Testis (tissue), 3 donors: ENCODE data around the gene IDNK. TPM values are rescaled to one million over a fixed set of nuclear protein-coding genes. Genes with fewer than 3 reads are reported as not detected.

Experiments used
- DNase-seq: peaks from one replicate; pipeline ENCODE4 v3.0.0-alpha.2; 2019
- H3K27ac ChIP-seq, 2 donors: fragments of 200-600 bp; sonication (generic); one replicate each; pipeline ENCODE4 v1.5.1; 2019
- H3K27me3 ChIP-seq: fragments of 200-600 bp; sonication (generic); one replicate; pipeline ENCODE4 v1.5.1; 2019
- H3K36me3 ChIP-seq: fragments of 200-600 bp; sonication (generic); one replicate; pipeline ENCODE4 v1.5.1; 2017; ENCODE audit warnings: low read depth; ENCODE audit errors: missing control alignments
- H3K4me1 ChIP-seq: fragments of 200-600 bp; sonication (generic); one replicate; pipeline ENCODE4 v1.5.1; 2019
- H3K4me3 ChIP-seq, 2 donors: fragments of 200-600 bp; sonication (generic); one replicate each; pipeline ENCODE4 v1.5.1; 2017 to 2019
- H3K9me3 ChIP-seq: fragments of 200-600 bp; sonication (generic); one replicate; pipeline ENCODE4 v1.5.1; 2017
- CTCF ChIP-seq, 3 experiments: fragments of 450-650 bp in 2 of 3; fragments of 200-600 bp in 1 of 3; sonication (generic) in 1 of 3; IDR thresholded peaks; one replicate each; pipeline ENCODE4 v1.5.1; 2016 to 2019; ENCODE audit warnings: antibody characterized with exemption in 3 of 3, mild to moderate bottlenecking in 2 of 3, moderate library complexity in 1 of 3
- POLR2A ChIP-seq: fragments of 450-650 bp; IDR thresholded peaks from one replicate; pipeline ENCODE4 v1.6.1; 2017; ENCODE audit warnings: antibody characterized with exemption, mild to moderate bottlenecking, moderate library complexity
- whole genome bisulfite sequencing, 2 donors: methylation state at CpG; one replicate each; pipeline ENCODE4 v1.1.5; 2018; 5-methylcytosine and 5-hydroxymethylcytosine counted together
- intact Hi-C: fragments of 100-400 bp; cut with DNase I; formaldehyde crosslinking; loops from one replicate; pipeline ENCODE4 v1.15.1; 2023; ENCODE audit warnings: low total_unique reads
- polyA plus RNA-seq: library from polyadenylated mRNA; stranded (reverse); fragments of 350-450 nt; fragmentation: Illumina TruSeq; extraction: RNeasy Lipid Tissue Mini Kit (QIAGEN cat#74804); gene quantifications from one replicate; pipeline ENCODE4 v1.2.3, GENCODE V29; 2014; ENCODE audit warnings: low read depth, low replicate concordance; ENCODE audit not compliant: insufficient read depth
- total RNA-seq, 2 donors: library from RNA; depleted of rRNA; stranded (reverse); fragments of >200 nt; gene quantifications; one replicate each; pipeline ENCODE4 v1.2.3, GENCODE V29; 2016

The IDNK gene
- total and polyA plus RNA-seq, 3 donors from 2014 or later: 4.9 to 8.4 (median 6.0) TPM

DNA sequence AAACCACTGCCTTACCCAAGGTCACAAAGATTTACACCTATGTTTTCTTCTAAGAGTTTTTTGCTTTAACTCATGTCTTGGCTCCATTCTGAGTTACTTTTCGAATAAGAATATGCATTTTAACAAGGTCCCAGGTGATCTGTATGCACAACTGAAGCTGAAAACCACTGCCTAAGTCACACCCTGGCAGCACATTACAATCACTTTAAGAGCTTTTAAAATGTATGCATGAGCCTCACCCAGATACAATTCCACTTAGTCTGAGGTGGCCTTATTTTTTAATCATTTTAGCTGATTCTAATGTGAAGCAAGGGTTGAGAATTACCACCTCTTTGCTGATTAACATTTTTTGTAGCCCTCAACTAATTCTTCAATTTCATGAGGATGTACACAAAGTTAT, 29.5 kb downstream of the IDNK start:
- H3K27me3 ChIP-seq: no peaks in the 10 kb centered on the region
- H3K4me3 ChIP-seq: no peak overlapping the region
- WGBS, 2 donors: 95 to 100% methylated on average over 1 of the region's 1 CpG
- no peak overlapping the region for H3K27ac ChIP-seq
- no peak for DNase-seq
- no peaks in the 10 kb centered on the region for H3K9me3 ChIP-seq
- no peaks in the 10 kb centered on the region for H3K4me1 ChIP-seq
- TF ChIP-seq CTCF (IDR thresholded peaks at IDR 0.05) (no peak), POLR2A (no peak)
- H3K36me3 ChIP-seq: no peaks in the 10 kb centered on the region
- intact Hi-C loops: no loop called here

GRCh38 chr9:83655433-83655832, 32.5 kb downstream of the IDNK start:
- Histone ChIP-seq H3K9me3 (no peaks in the 10 kb centered on the region), H3K36me3 (no peaks in the 10 kb centered on the region), H3K4me3 (no peak overlapping the region), H3K27me3 (no peaks in the 10 kb centered on the region), H3K27ac (no peak overlapping the region), H3K4me1 (no peaks in the 10 kb centered on the region)
- TF ChIP-seq POLR2A (no peak), CTCF (IDR thresholded peaks at IDR 0.05) (no peak)
- intact Hi-C loops: no loop called here
- DNase-seq: no peak
- 58 to 62% methylated on average over 1 of the region's 1 CpG for WGBS, 2 donors

- WGBS, 2 donors: 89% methylated on average over 2 of the region's 2 CpGs
Observed at GRCh38 chr9:83656032-83656680, 33.2 kb downstream of the IDNK start.

GRCh38 chr9:83656952-83657351, 34.0 kb downstream of the IDNK start:
- H3K27me3 ChIP-seq: no peaks in the 10 kb centered on the region
- no peaks in the 10 kb centered on the region for H3K9me3 ChIP-seq
- peaks cover 5% of the 10 kb centered on the region for H3K4me1 ChIP-seq
- DNase-seq: no peak
- no peak for TF ChIP-seq POLR2A
- TF ChIP-seq CTCF (IDR thresholded peaks at IDR 0.05): no peak
- H3K36me3 ChIP-seq: no peaks in the 10 kb centered on the region
- WGBS, 2 donors: 84 to 85% methylated on average over 6 of the region's 6 CpGs
- intact Hi-C loops: no loop called here
- no peak overlapping the region for H3K27ac ChIP-seq
- H3K4me3 ChIP-seq: no peak overlapping the region

More at GRCh38 chr9:83656032-83656680, 33.2 kb downstream of the IDNK start:
- Histone ChIP-seq H3K27me3 (no peaks in the 10 kb centered on the region), H3K27ac (no peak overlapping the region), H3K4me1 (peaks cover 5% of the 10 kb centered on the region), H3K4me3 (no peak overlapping the region), H3K9me3 (no peaks in the 10 kb centered on the region), H3K36me3 (no peaks in the 10 kb centered on the region)
- DNase-seq: no peak
- TF ChIP-seq POLR2A: no peak
- intact Hi-C loops: no loop called here

DNA sequence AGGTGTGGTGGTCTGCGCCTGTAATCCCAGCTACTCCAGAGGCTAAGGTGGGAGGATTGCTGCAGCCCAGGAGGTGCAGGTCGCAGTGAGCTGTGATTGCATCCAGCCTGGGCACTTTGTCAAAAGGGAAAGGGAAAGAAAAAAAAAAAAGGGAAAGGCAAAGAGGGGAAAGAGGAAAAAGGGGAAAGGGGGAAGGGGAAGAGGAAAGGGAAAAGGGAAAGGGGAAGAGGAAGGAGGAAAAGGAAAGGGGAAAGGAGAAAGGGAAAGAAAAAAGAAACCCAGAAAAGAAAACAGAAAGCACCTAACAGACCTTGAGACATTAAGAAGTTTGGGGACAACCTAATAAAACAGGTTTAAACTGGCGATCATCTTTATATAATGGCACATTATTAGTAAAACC, 40.0 kb downstream of the IDNK start:
- Histone ChIP-seq H3K4me1 (peaks cover 5% of the 10 kb centered on the region), H3K9me3 (no peaks in the 10 kb centered on the region), H3K27me3 (no peaks in the 10 kb centered on the region), H3K4me3 (no peak overlapping the region), H3K36me3 (no peaks in the 10 kb centered on the region), H3K27ac (no peak overlapping the region)
- intact Hi-C loops: no loop called here
- TF ChIP-seq CTCF (IDR thresholded peaks at IDR 0.05) (no peak), POLR2A (no peak)
- no peak for DNase-seq
- WGBS, 2 donors: 94 to 96% methylated on average over 3 of the region's 3 CpGs
